B cell (primary cell): ENCODE results near the gene MTERF1. TPM values are rescaled to one million over a fixed set of nuclear protein-coding genes. Genes with fewer than 3 reads are reported as not detected.

Experiments used
- ATAC-seq: fragments of 200-7000 bp; cut with Tn5 transposase; one replicate; pipeline ENCODE4 v1.10.0; 2021; ENCODE audit warnings: low read depth, mild to moderate bottlenecking, moderate number of reproducible peaks, moderate library complexity
- CTCF ChIA-PET: fragments of 350-600 bp; sonication (Branson Sonifier 250); formaldehyde crosslinking; loops from one replicate; lab custom pipeline; 2021; ENCODE audit warnings: antibody characterized with exemption, inconsistent platforms; lab: Charles Lee
- POLR2A ChIA-PET: fragments of 350-600 bp; sonication (Branson Sonifier 250); formaldehyde crosslinking; loops from one replicate; lab custom pipeline; 2021; ENCODE audit warnings: antibody characterized with exemption; lab: Charles Lee
- DNase-seq: peaks from one replicate; pipeline ENCODE4 v3.0.0; 2013
- H2AFZ ChIP-seq: 2 replicates; pipeline ENCODE4 v1.6.1; 2012; ENCODE audit warnings: mild to moderate bottlenecking, low read depth, low read length; ENCODE audit not compliant: insufficient read depth, poor library complexity, severe bottlenecking
- H3K27ac ChIP-seq, 2 donors: 1 replicate in 1 of 2; 2 replicates in 1 of 2; pipeline ENCODE4 v1.5.1; 2012 to 2013; ENCODE audit warnings: low read length in 2 of 2, mild to moderate bottlenecking in 2 of 2, moderate library complexity in 1 of 2
- H3K27me3 ChIP-seq, 4 experiments: fragments of 200-600 bp in 1 of 4; sonication (generic) in 1 of 4; replicated peaks in 1 of 4; 1 replicate in 2 of 4; 2 replicates in 2 of 4; pipeline versions ENCODE4 v1.6.1 to v1.7.0; 2013 to 2016; ENCODE audit warnings: low read length in 3 of 4, mild to moderate bottlenecking in 2 of 4, mixed read lengths in 1 of 4, moderate library complexity in 1 of 4; ENCODE audit not compliant: insufficient read depth in 4 of 4, control insufficient read depth in 3 of 4; ENCODE audit errors: control extremely low read depth in 1 of 4
- H3K36me3 ChIP-seq, 2 experiments: replicated peaks in 1 of 2; 1 replicate in 1 of 2; 2 replicates in 1 of 2; pipeline versions ENCODE4 v1.6.1 to v1.7.1; 2013; ENCODE audit warnings: low read length in 1 of 2; ENCODE audit not compliant: insufficient read depth in 2 of 2, control insufficient read depth in 1 of 2; ENCODE audit errors: control extremely low read depth in 1 of 2, extremely low read depth in 1 of 2
- H3K4me1 ChIP-seq, 2 donors: fragments of 200-600 bp in 1 of 2; sonication (generic) in 1 of 2; 1 replicate in 1 of 2; 2 replicates in 1 of 2; pipeline versions ENCODE4 v1.5.1 to v1.6.1; 2013 to 2017; ENCODE audit warnings: low read length in 2 of 2; ENCODE audit not compliant: control insufficient read depth in 2 of 2, insufficient read depth in 2 of 2
- H3K4me2 ChIP-seq: replicated peaks from 2 replicates; pipeline ENCODE3; 2012; ENCODE audit warnings: mild to moderate bottlenecking, low read depth, low read length; ENCODE audit not compliant: poor library complexity, severe bottlenecking
- H3K4me3 ChIP-seq, 5 experiments: fragments of 200-600 bp in 1 of 5; sonication (generic) in 1 of 5; 1 replicate in 3 of 5; 2 replicates in 2 of 5; pipeline versions ENCODE4 v1.5.1 to v1.7.0; 2011 to 2016; ENCODE audit warnings: low read length in 4 of 5, mild to moderate bottlenecking in 4 of 5, low read depth in 2 of 5, control low read depth in 1 of 5, moderate library complexity in 1 of 5; ENCODE audit not compliant: insufficient read depth in 1 of 5; ENCODE audit errors: control extremely low read depth in 1 of 5, extremely low read depth in 1 of 5
- H3K79me2 ChIP-seq: fragments of 200-600 bp; sonication (generic); one replicate; pipeline ENCODE4 v1.6.0; 2016; ENCODE audit warnings: low read length; ENCODE audit not compliant: control insufficient read depth, insufficient read depth
- H3K9ac ChIP-seq: fragments of 200-600 bp; sonication (generic); 2 replicates; pipeline ENCODE4 v1.6.1; 2017; ENCODE audit warnings: mild to moderate bottlenecking, low read length, moderate library complexity
- H3K9me3 ChIP-seq, 3 donors: one replicate each; pipeline versions ENCODE4 v1.6.1 to v1.7.1; 2013; ENCODE audit warnings: low read length in 2 of 3; ENCODE audit not compliant: control insufficient read depth in 2 of 3, insufficient read depth in 1 of 3; ENCODE audit errors: control extremely low read depth in 1 of 3
- H4K20me1 ChIP-seq: 2 replicates; pipeline ENCODE4 v1.6.0; 2012; ENCODE audit warnings: mild to moderate bottlenecking, low read length; ENCODE audit not compliant: insufficient read depth, control insufficient read depth, poor library complexity, severe bottlenecking
- H3K27ac Mint-ChIP-seq: one replicate; pipeline ENCODE4 v1.8.0; 2021; ENCODE audit warnings: mixed read lengths
- H3K27me3 Mint-ChIP-seq: one replicate; pipeline ENCODE4 v1.8.0; 2021; ENCODE audit warnings: mixed read lengths
- H3K4me1 Mint-ChIP-seq: one replicate; pipeline ENCODE4 v1.8.0; 2021; ENCODE audit warnings: mixed read lengths
- H3K4me3 Mint-ChIP-seq: one replicate; pipeline ENCODE4 v1.8.0; 2021; ENCODE audit warnings: mixed read lengths
- H3K9me3 Mint-ChIP-seq: one replicate; pipeline ENCODE4 v1.8.0; 2022; ENCODE audit warnings: mixed read lengths; ENCODE audit not compliant: insufficient read depth
- CTCF ChIP-seq: fragments of 200-600 bp; IDR thresholded peaks from one replicate; pipeline ENCODE4 v1.8.0; 2022; ENCODE audit warnings: antibody characterized with exemption, mild to moderate bottlenecking
- EZH2 ChIP-seq: IDR thresholded peaks from 2 replicates; pipeline ENCODE4 v1.6.1; 2012; ENCODE audit warnings: borderline replicate concordance, low read depth, mild to moderate bottlenecking, moderate library complexity, low read length; ENCODE audit not compliant: insufficient read depth, poor library complexity, severe bottlenecking
- intact Hi-C: fragments of 100-400 bp; cut with micrococcal nuclease; formaldehyde crosslinking; loops from one replicate; pipeline ENCODE4 v1.10.0; 2022
- polyA plus RNA-seq: library from polyadenylated mRNA; depleted of rRNA; stranded (reverse); fragments of >200 nt; gene quantifications from 2 replicates; pipeline ENCODE4 v1.2.3, GENCODE V29; 2012
- total RNA-seq, 2 donors: library from RNA; stranded (reverse); fragments of 120-200 nt in 1 of 2; gene quantifications; 1 replicate in 1 of 2; 2 replicates in 1 of 2; pipeline versions ENCODE4 v1.2.3 to v1.2.4, GENCODE V29; 2013 to 2022

Gene MTERF1
- total and polyA plus RNA-seq, 2 donors (not counting 1 experiment from before 2014, with no cell fraction given) = 5.4 to 34.4 TPM

GRCh38 chr7:91824201-91824600 lies 56.3 kb downstream of the MTERF1 start:
- H3K27me3 Mint-ChIP-seq = no peaks in the 10 kb centered on the region

More at GRCh38 chr7:91824201-91824600, 56.3 kb downstream of the MTERF1 start:
- H3K27ac ChIP-seq = no peak overlapping the region
- H3K27ac Mint-ChIP-seq = no peak overlapping the region
- H3K36me3 ChIP-seq = no peaks in the 10 kb centered on the region
- no peak overlapping the region for H3K4me3 Mint-ChIP-seq
- no peak overlapping the region for H2AFZ ChIP-seq
- H4K20me1 ChIP-seq = no peaks in the 10 kb centered on the region
- ChIA-PET CTCF (no interaction called here), POLR2A (no interaction called here)
- H3K4me3 ChIP-seq = no peak overlapping the region
- intact Hi-C loops = no loop called here
- H3K4me2 ChIP-seq = no peak overlapping the region
- no peak overlapping the region for H3K9ac ChIP-seq
- TF ChIP-seq EZH2 (no peak), CTCF (no peak)
- H3K4me1 ChIP-seq = no peaks in the 10 kb centered on the region
- H3K79me2 ChIP-seq = no peaks in the 10 kb centered on the region
- no peaks in the 10 kb centered on the region for H3K27me3 ChIP-seq
- ATAC-seq (no peak), DNase-seq (no peak)
- no peaks in the 10 kb centered on the region for H3K4me1 Mint-ChIP-seq
- H3K9me3 Mint-ChIP-seq = peaks cover 6% of the 10 kb centered on the region
- H3K9me3 ChIP-seq = no peaks in the 10 kb centered on the region

Other genes starting within 250 kb of the MTERF1 start
- 101 and 106 TPM in 2 replicates for gene AKAP9, start 60.2 kb upstream of the MTERF1 start, total RNA-seq
- gene AKAP9, start 60.2 kb upstream of the MTERF1 start, polyA plus RNA-seq = 19.3 and 25.4 TPM in 2 replicates